Measurements from ENCODE around the gene C6.

GRCh38 chr5:41240985-41241384 lies 27.7 kb upstream of the C6 start:
- TF ChIP-seq EZH2 (IDR thresholded peaks at IDR 0.05; ENCODE audit: insufficient read depth, poor library complexity, severe bottlenecking) (no peak), EZH2phosphoT487 (IDR thresholded peaks at IDR 0.05; ENCODE audit: insufficient read depth, low read depth) (no peak)

All from GM23248 (cell line).